Measurements from ENCODE around the gene PPARG. TPM values are rescaled to one million over a fixed set of nuclear protein-coding genes. Genes with fewer than 3 reads are reported as not detected.

PPARG gene
- total RNA-seq, 2 donors from 2014 or later: 40.1 to 57.2 TPM

GRCh38 chr3:12424635-12425319 lies 135.9 kb downstream of the PPARG start:
- intact Hi-C loops (cut with DNase I): no loop called here
- DNase-seq (no peak), ATAC-seq (no peak)

GRCh38 chr3:12425850-12426579 lies 137.1 kb downstream of the PPARG start:
- no peak for DNase-seq
- intact Hi-C loops (cut with DNase I): no loop called here
- ATAC-seq: no peak

GRCh38 chr3:12427551-12427950 lies 138.7 kb downstream of the PPARG start:
- no peak for DNase-seq
- ATAC-seq: no peak
- intact Hi-C loops (cut with DNase I): no loop called here

GRCh38 chr3:12428126-12428525 lies 139.3 kb downstream of the PPARG start:
- intact Hi-C loops (cut with DNase I): no loop called here
- ATAC-seq (no peak), DNase-seq (no peak)

GRCh38 chr3:12430086-12430485 lies 141.2 kb downstream of the PPARG start:
- intact Hi-C loops (cut with DNase I): no loop called here
- ATAC-seq (peak in 1 of 2 donors; percentile 26), DNase-seq (no peak)

GRCh38 chr3:12433823-12434222 lies 145.0 kb downstream of the PPARG start:
- ATAC-seq (no peak), DNase-seq (no peak)
- intact Hi-C loops (cut with DNase I): no loop called here

GRCh38 chr3:12436514-12437220 lies 147.8 kb downstream of the PPARG start:
- ATAC-seq (peak; percentile 25 to 71), DNase-seq (no peak)
- intact Hi-C loops (cut with DNase I): no loop called here

- ATAC-seq: no peak
- intact Hi-C loops (cut with DNase I): no loop called here
- DNase-seq: no peak
Observed at GRCh38 chr3:12437221-12437605, 148.3 kb downstream of the PPARG start.

GRCh38 chr3:12437861-12438260 lies 149.0 kb downstream of the PPARG start:
- ATAC-seq: no peak
- no peak for DNase-seq
- intact Hi-C loops (cut with DNase I): no loop called here

GRCh38 chr3:12438318-12438717 lies 149.4 kb downstream of the PPARG start:
- intact Hi-C loops (cut with DNase I): no loop called here
- no peak for ATAC-seq
- no peak for DNase-seq

- no peak for DNase-seq
- intact Hi-C loops (cut with DNase I): no loop called here
- ATAC-seq: no peak
Observed at GRCh38 chr3:12439161-12439940, 150.5 kb downstream of the PPARG start.

- peak; percentile 82 for DNase-seq
- intact Hi-C loops (cut with DNase I): loop anchor here in 1 of 2 donors (10.0 kb wide), 1 partner anchor 66 kb away; no protein-coding TSS in a partner anchor
Observed at GRCh38 chr3:12440927-12441714, 152.3 kb downstream of the PPARG start.

GRCh38 chr3:12442654-12443501 lies 154.0 kb downstream of the PPARG start:
- ATAC-seq (peak; percentile 10 to 50), DNase-seq (no peak)
- intact Hi-C loops (cut with DNase I): loop anchor here in 1 of 2 donors (10.0 kb wide), 1 partner anchor 68 kb away; no protein-coding TSS in a partner anchor

More at GRCh38 chr3:12440927-12441714, 152.3 kb downstream of the PPARG start:
- peak; percentile 82 to 84 for ATAC-seq

GRCh38 chr3:12443781-12444522 lies 155.1 kb downstream of the PPARG start:
- intact Hi-C loops (cut with DNase I): loop anchor here in 1 of 2 donors (10.0 kb wide), 1 partner anchor 69 kb away; no protein-coding TSS in a partner anchor
- DNase-seq: no peak
- ATAC-seq: no peak

GRCh38 chr3:12444582-12445471 lies 156.0 kb downstream of the PPARG start:
- ATAC-seq (peak in 1 of 2 donors; percentile 25), DNase-seq (no peak)
- intact Hi-C loops (cut with DNase I): loop anchor here in 1 of 2 donors (10.0 kb wide), 1 partner anchor 70 kb away; no protein-coding TSS in a partner anchor

Measured in left cardiac atrium (tissue), 4 donors.